GM12878 (cell line): ENCODE results near the gene CTSH. TPM values are rescaled to one million over a fixed set of nuclear protein-coding genes. Genes with fewer than 3 reads are reported as not detected.

Experiments used
- ATAC-seq: fragments of 200-7000 bp; cut with Tn5 transposase; 3 replicates; pipeline ENCODE4 v1.9.1; 2020; ENCODE audit warnings: mild to moderate bottlenecking, moderate library complexity
- BruUV-seq: library from RNA; stranded (reverse); fragments of 400-500 nt; replicated peaks from 2 replicates; lab custom pipeline; 2021; lab: Mats Ljungman, UMichigan
- CTCF ChIA-PET: fragments of 300-600 bp; sonication (Branson Sonifier 250); formaldehyde crosslinking; extraction: SDS; loops from one replicate; lab custom pipeline; 2021; ENCODE audit warnings: inconsistent platforms; lab: Yijun Ruan, JAX
- POLR2A ChIA-PET: fragments of 350-600 bp; formaldehyde crosslinking; extraction: SDS; loops from one replicate; lab custom pipeline; 2021; ENCODE audit warnings: inconsistent platforms; lab: Charles Lee
- RAD21 ChIA-PET: fragments of 300-600 bp; sonication (Branson Sonifier 250); formaldehyde crosslinking; loops from one replicate; lab custom pipeline; 2023; ENCODE audit warnings: antibody characterized with exemption; ENCODE audit not compliant: unreplicated experiment; lab: Charles Lee
- SMC1A ChIA-PET: fragments of 300-600 bp; sonication (Branson Sonifier 250); formaldehyde crosslinking; loops from one replicate; lab custom pipeline; 2023; ENCODE audit not compliant: unreplicated experiment, uncharacterized antibody; lab: Charles Lee
- DNase-seq: peaks from one replicate; pipeline ENCODE4 v3.0.0-alpha.2; 2011; ENCODE audit warnings: low read depth, low spot score
- FAIRE-seq: peaks from 3 replicates; lab custom pipeline; 2011; peaks lifted over from hg19 to GRCh38; lab: Jason Lieb, UNC
- H2AFZ ChIP-seq: 2 replicates; pipeline ENCODE4 v1.6.0; 2011; ENCODE audit warnings: low read depth, low read length, control low read depth; ENCODE audit not compliant: control insufficient read depth
- H3K27ac ChIP-seq: 2 replicates; pipeline ENCODE4 v1.5.1; 2011; ENCODE audit warnings: control low read depth; ENCODE audit not compliant: control insufficient read depth, insufficient read depth
- H3K27me3 ChIP-seq, 2 experiments: replicated peaks in 1 of 2; 2 replicates each; pipeline versions ENCODE4 v1.6.0 to v1.6.1; 2011; ENCODE audit warnings: low read length in 1 of 2; ENCODE audit not compliant: control insufficient read depth in 2 of 2, insufficient read depth in 2 of 2
- H3K36me3 ChIP-seq, 2 experiments: 2 replicates each; pipeline ENCODE4 v1.5.1; 2011; ENCODE audit warnings: low read length in 1 of 2; ENCODE audit not compliant: control insufficient read depth in 2 of 2, insufficient read depth in 2 of 2
- H3K4me1 ChIP-seq: 2 replicates; pipeline ENCODE4 v1.6.1; 2011; ENCODE audit warnings: mild to moderate bottlenecking, low read length, moderate library complexity, mixed read lengths; ENCODE audit not compliant: control insufficient read depth, insufficient read depth
- H3K4me2 ChIP-seq: 2 replicates; pipeline ENCODE4 v1.6.0; 2011; ENCODE audit warnings: control low read depth; ENCODE audit not compliant: control insufficient read depth, insufficient read depth
- H3K4me3 ChIP-seq: fragments of 200-600 bp; sonication (generic); 2 replicates; pipeline ENCODE4 v1.5.1; 2016
- H3K79me2 ChIP-seq: 2 replicates; pipeline ENCODE4 v1.6.0; 2011; ENCODE audit warnings: low read length; ENCODE audit not compliant: control insufficient read depth, insufficient read depth
- H3K9ac ChIP-seq: 2 replicates; pipeline ENCODE4 v1.8.0; 2011; ENCODE audit warnings: low read length, control low read depth, mixed read lengths; ENCODE audit not compliant: control insufficient read depth, insufficient read depth
- H3K9me3 ChIP-seq: replicated peaks from 3 replicates; pipeline ENCODE4 v1.5.1; 2011; ENCODE audit warnings: mild to moderate bottlenecking, low read length; ENCODE audit not compliant: control insufficient read depth, insufficient read depth
- H4K20me1 ChIP-seq: 2 replicates; pipeline ENCODE4 v1.6.0; 2011; ENCODE audit not compliant: control insufficient read depth, insufficient read depth
- BACH1 ChIP-seq: fragments of 450-650 bp; IDR thresholded peaks from 2 replicates; pipeline ENCODE4 v1.6.1; 2017; ENCODE audit warnings: mild to moderate bottlenecking, borderline replicate concordance
- CEBPZ ChIP-seq: fragments of 150-350 bp; IDR thresholded peaks from 2 replicates; pipeline ENCODE4 v1.6.1; 2016; ENCODE audit warnings: low read depth, low read length
- IKZF2 ChIP-seq, 2 experiments: fragments of 450-650 bp; IDR thresholded peaks; 2 replicates each; pipeline ENCODE4 v1.6.1; 2017; ENCODE audit warnings: mild to moderate bottlenecking in 2 of 2, moderate library complexity in 2 of 2
- KAT2A ChIP-seq: conservative IDR thresholded peaks from 2 replicates; pipeline ENCODE4 v1.6.1; 2011; ENCODE audit warnings: low read depth, low read length; ENCODE audit not compliant: control insufficient read depth
- KDM1A ChIP-seq: fragments of 200-600 bp; sonication (generic); IDR thresholded peaks from 2 replicates; pipeline ENCODE4 v1.6.1; 2016; ENCODE audit warnings: borderline replicate concordance
- MAX ChIP-seq: IDR thresholded peaks from 2 replicates; pipeline ENCODE4 v1.6.1; 2012; ENCODE audit warnings: low read depth, low read length, improper control_type of control experiment
- MTA3 ChIP-seq: IDR thresholded peaks from 2 replicates; pipeline ENCODE4 v1.6.1; 2012; ENCODE audit warnings: low read length, inconsistent platforms, borderline replicate concordance
- NBN ChIP-seq: fragments of 450-650 bp; IDR thresholded peaks from 2 replicates; pipeline ENCODE4 v1.6.1; 2016
- NFYA ChIP-seq: IDR thresholded peaks from 2 replicates; pipeline ENCODE4 v1.6.1; 2011; ENCODE audit warnings: low read depth, mild to moderate bottlenecking, low read length, improper control_type of control experiment, borderline replicate concordance
- PAX5 ChIP-seq: IDR thresholded peaks from 2 replicates; pipeline ENCODE4 v1.6.1; 2011; ENCODE audit warnings: low read depth, low read length, borderline replicate concordance
- PAX8 ChIP-seq: fragments of 450-650 bp; IDR thresholded peaks from 2 replicates; pipeline ENCODE4 v1.6.1; 2017; ENCODE audit warnings: mild to moderate bottlenecking, moderate library complexity
- RUNX3 ChIP-seq: IDR thresholded peaks from 2 replicates; pipeline ENCODE4 v1.6.1; 2012; ENCODE audit warnings: low read length, inconsistent platforms
- TCF7 ChIP-seq: IDR thresholded peaks from 2 replicates; pipeline ENCODE4 v1.6.1; 2014; ENCODE audit warnings: antibody characterized with exemption, borderline replicate concordance
- YBX1 ChIP-seq: fragments of 450-650 bp; IDR thresholded peaks from 2 replicates; pipeline ENCODE4 v1.6.1; 2016; ENCODE audit warnings: antibody characterized with exemption
- ZNF24 ChIP-seq: fragments of 450-650 bp; IDR thresholded peaks from 2 replicates; pipeline ENCODE4 v1.6.1; 2017; ENCODE audit warnings: antibody characterized with exemption, mild to moderate bottlenecking
- ZZZ3 ChIP-seq: IDR thresholded peaks from 2 replicates; pipeline ENCODE4 v1.6.1; 2011; ENCODE audit warnings: low read depth; ENCODE audit not compliant: control insufficient read depth, insufficient read length
- WGBS: methylation state at CpG from one replicate; pipeline ENCODE4 v1.1.6; 2016; ENCODE audit warnings: low lambda C conversion rate; ENCODE audit not compliant: insufficient replicate concordance, insufficient coverage; ENCODE audit errors: missing lambda C conversion rate; 5-methylcytosine and 5-hydroxymethylcytosine counted together
- in situ Hi-C: fragments of 300-500 bp; cut with MboI; formaldehyde crosslinking; loops from 9 replicates; pipeline ENCODE4 v1.14.3; 2018; ENCODE audit warnings: mixed read lengths
- intact Hi-C: fragments of 100-400 bp; cut with micrococcal nuclease; formaldehyde crosslinking; loops from one replicate; pipeline ENCODE4 v1.14.2; 2022; ENCODE audit not compliant: unreplicated experiment
- polyA plus RNA-seq, 11 experiments: library from polyadenylated mRNA; depleted of rRNA in 4 of 11; unstranded in 6 of 11; stranded (reverse) in 5 of 11; fragments of >200 nt; fragmentation: Nextera tagmentation in 4 of 11; fragmentation: Illumina TruSeq in 1 of 11; extraction: Ambion mirVana in 4 of 11; extraction: Trizol in 1 of 11; gene quantifications; 1 replicate in 1 of 11; 2 replicates in 10 of 11; pipeline versions ENCODE4 v1.2.1 to v1.2.3, GENCODE V29; 2011 to 2016; ENCODE audit warnings: inconsistent platforms in 2 of 11, missing spikeins in 2 of 11, low read depth in 1 of 11
- total RNA-seq, 4 experiments: library from RNA; depleted of rRNA in 3 of 4; stranded (reverse); fragments of >200 nt in 3 of 4; fragmentation: Illumina TruSeq in 1 of 4; extraction: Trizol in 1 of 4; gene quantifications; 2 replicates each; pipeline versions ENCODE4 v1.2.1 to v1.2.3, GENCODE V29; 2013 to 2021

CTSH gene
- total and polyA plus RNA-seq, 10 of the 15 experiments (the other 5 are each of a cell fraction or from before 2014, with no cell fraction given) = 30.2 to 1,212 (median 519) TPM

GRCh38 chr15:78938658-78939488 lies 6.0 kb downstream of the CTSH start (continued):
- TF ChIP-seq MAX = no peak
- no peak for TF ChIP-seq ZZZ3
- TF ChIP-seq BACH1 = peak; percentile 15; the same call in 1 of the 2 replicates
- no peak; the same call in 1 of the 2 replicates for TF ChIP-seq NBN
- TF ChIP-seq TCF7 = peak; percentile 71; the same call in 1 of the 2 replicates
- TF ChIP-seq KDM1A = no peak
- peak; percentile 77 for TF ChIP-seq RUNX3
- TF ChIP-seq ZNF24 = 0 out of 2 replicates have a peak, but pooled peaks have one; percentile 17
- no peak for TF ChIP-seq YBX1
- TF ChIP-seq PAX8 = 0 out of 2 replicates have a peak, but pooled peaks have one; percentile 62

GRCh38 chr15:78937132-78937739 lies 7.6 kb downstream of the CTSH start:
- ChIA-PET SMC1A (interaction anchor here (0.6 to 4.1 kb wide), 3 partner anchors 35 to 45 kb away, joined by 3 to 73 read pairs (median 6); no protein-coding TSS in a partner anchor), CTCF (interaction anchor here (1.0 to 4.2 kb wide), 3 partner anchors 42 to 70 kb away, joined by 3 to 36 read pairs (median 10); no protein-coding TSS in a partner anchor), RAD21 (interaction anchor here (1.0 to 3.6 kb wide), 5 partner anchors 8 to 70 kb away, joined by 3 to 31 read pairs (median 8); partner anchors contain the start of gene CTSH), POLR2A (interaction anchor here (0.7 to 3.2 kb wide), 6 partner anchors 16 to 764 kb away, joined by 3 to 9 read pairs (median 4); partner anchors contain the start of gene MORF4L1)
- no TSS peak for BruUV-seq
- Histone ChIP-seq H3K9me3 (no peaks in the 10 kb centered on the region), H3K4me3 (peak overlapping the region; percentile 44; the same call in 1 of the 2 replicates), H3K4me2 (peak overlapping the region; percentile 96), H3K9ac (peak overlapping the region; percentile 63), H3K27ac (peak overlapping the region; percentile 79), H4K20me1 (no peaks in the 10 kb centered on the region), H3K36me3 (peaks cover 32 to 35% of the 10 kb centered on the region in 2 experiments), H3K27me3 (no peaks in the 10 kb centered on the region), H2AFZ (no peak overlapping the region), H3K4me1 (peaks cover 28% of the 10 kb centered on the region), H3K79me2 (peaks cover 41% of the 10 kb centered on the region)
- no peak for ATAC-seq
- no peak for FAIRE-seq
- intact Hi-C loops = loop anchor here (5.0 kb wide), 1 partner anchor 90 kb away; no protein-coding TSS in a partner anchor
- in situ Hi-C loops = loop anchor here (5.0 kb wide), 1 partner anchor 70 kb away; no protein-coding TSS in a partner anchor
- 14% methylated on average over 14 of the region's 14 CpGs for WGBS
- no peak for DNase-seq
- TF ChIP-seq MAX (no peak), MTA3 (0 out of 2 replicates have a peak, but pooled peaks have one; percentile 55), IKZF2 (IDR thresholded peaks at IDR 0.05) (0 out of 4 replicates have a peak, but pooled peaks of 1 of the 2 experiments have one; percentile 13), KAT2A (no peak), CEBPZ (no peak), KDM1A (no peak), NFYA (no peak), PAX5 (no peak)
